IMR-90 (cell line): ENCODE data around the gene LELP1. TPM values are rescaled to one million over a fixed set of nuclear protein-coding genes. Genes with fewer than 3 reads are reported as not detected.

Source experiments
- ATAC-seq: fragments of 200-7000 bp; cut with Tn5 transposase; 2 replicates; pipeline ENCODE4 v1.9.1; 2020; ENCODE audit warnings: low read depth, mild to moderate bottlenecking, moderate library complexity
- BruUV-seq: library from RNA; stranded (reverse); fragments of 400-500 nt; replicated peaks from 2 replicates; lab custom pipeline; 2021; lab: Mats Ljungman, UMichigan
- CTCF ChIA-PET: fragments of 300-600 bp; formaldehyde crosslinking; extraction: SDS; loops from one replicate; lab custom pipeline; 2021; ENCODE audit warnings: antibody characterized with exemption; lab: Yijun Ruan, JAX
- POLR2A ChIA-PET: fragments of 300-600 bp; sonication (Branson Sonifier 250); formaldehyde crosslinking; loops from one replicate; lab custom pipeline; 2022; ENCODE audit warnings: antibody characterized with exemption; ENCODE audit not compliant: unreplicated experiment; lab: Charles Lee
- DNase-seq: peaks from one replicate; pipeline ENCODE4 v3.0.0; 2013
- H2AFZ ChIP-seq: replicated peaks from 2 replicates; pipeline ENCODE3; 2013; ENCODE audit warnings: low read length, mild to moderate bottlenecking; ENCODE audit not compliant: poor library complexity
- H2AK5ac ChIP-seq: 2 replicates; pipeline ENCODE4 v1.6.1; 2013; ENCODE audit warnings: low read depth, low read length, inconsistent platforms
- H2AK9ac ChIP-seq: replicated peaks from 2 replicates; pipeline ENCODE3; 2013; ENCODE audit warnings: mild to moderate bottlenecking, low read depth, low read length, moderate library complexity; ENCODE audit not compliant: poor library complexity
- H2BK120ac ChIP-seq: 2 replicates; pipeline ENCODE4 v1.6.1; 2013; ENCODE audit warnings: low read depth, low read length, inconsistent platforms
- H2BK15ac ChIP-seq: 3 replicates; pipeline ENCODE4 v1.6.1; 2013; ENCODE audit warnings: low read depth, low read length, inconsistent platforms
- H2BK20ac ChIP-seq: 2 replicates; pipeline ENCODE4 v1.6.1; 2013; ENCODE audit warnings: low read depth, mild to moderate bottlenecking, inconsistent platforms, low read length, moderate library complexity
- H2BK5ac ChIP-seq: 2 replicates; pipeline ENCODE4 v1.6.1; 2013; ENCODE audit warnings: mild to moderate bottlenecking, low read depth, low read length, inconsistent platforms; ENCODE audit not compliant: poor library complexity, severe bottlenecking
- H3K14ac ChIP-seq: replicated peaks from 2 replicates; pipeline ENCODE4 v1.6.1; 2013; ENCODE audit warnings: low read depth, low read length, inconsistent platforms
- H3K18ac ChIP-seq: 2 replicates; pipeline ENCODE4 v1.6.1; 2013; ENCODE audit warnings: low read depth, low read length, control low read depth
- H3K23ac ChIP-seq: 2 replicates; pipeline ENCODE4 v1.6.1; 2013; ENCODE audit warnings: low read depth, low read length, inconsistent platforms
- H3K27ac ChIP-seq: 2 replicates; pipeline ENCODE4 v1.5.1; 2013; ENCODE audit warnings: mild to moderate bottlenecking, control low read depth, low read length; ENCODE audit not compliant: insufficient read depth
- H3K27me3 ChIP-seq: 2 replicates; pipeline ENCODE4 v1.6.1; 2013; ENCODE audit warnings: low read length; ENCODE audit not compliant: control insufficient read depth, insufficient read depth
- H3K36me3 ChIP-seq: 2 replicates; pipeline ENCODE4 v1.6.1; 2013; ENCODE audit warnings: low read length, mixed read lengths; ENCODE audit not compliant: control insufficient read depth, insufficient read depth
- H3K4ac ChIP-seq: 2 replicates; pipeline ENCODE4 v1.6.1; 2013; ENCODE audit warnings: low read depth, low read length, inconsistent platforms
- H3K4me1 ChIP-seq: 2 replicates; pipeline ENCODE4 v1.6.1; 2013; ENCODE audit warnings: low read length, mixed read lengths; ENCODE audit not compliant: control insufficient read depth, insufficient read depth
- H3K4me2 ChIP-seq: 2 replicates; pipeline ENCODE4 v1.6.1; 2013; ENCODE audit warnings: low read depth, mild to moderate bottlenecking, control low read depth, low read length, moderate library complexity
- H3K4me3 ChIP-seq: 2 replicates; pipeline ENCODE4 v1.5.1; 2013; ENCODE audit warnings: low read depth, mild to moderate bottlenecking, control low read depth, low read length, moderate library complexity; ENCODE audit not compliant: insufficient read depth
- H3K56ac ChIP-seq: 2 replicates; pipeline ENCODE4 v1.6.1; 2013; ENCODE audit warnings: low read length, inconsistent platforms; ENCODE audit not compliant: insufficient read depth; ENCODE audit errors: extremely low read depth
- H3K79me1 ChIP-seq, 2 experiments: 2 replicates each; pipeline ENCODE4 v1.6.1; 2013; ENCODE audit warnings: low read length in 2 of 2, inconsistent platforms in 1 of 2, low read depth in 1 of 2
- H3K9ac ChIP-seq: 2 replicates; pipeline ENCODE4 v1.6.1; 2013; ENCODE audit warnings: low read depth, low read length, control low read depth
- H3K9me1 ChIP-seq: 2 replicates; pipeline ENCODE4 v1.6.1; 2013; ENCODE audit warnings: low read length, inconsistent platforms; ENCODE audit not compliant: insufficient read depth
- H3K9me3 ChIP-seq: 2 replicates; pipeline ENCODE4 v1.6.1; 2013; ENCODE audit warnings: low read length; ENCODE audit not compliant: control insufficient read depth, insufficient read depth
- H4K20me1 ChIP-seq: 2 replicates; pipeline ENCODE4 v1.6.1; 2013; ENCODE audit warnings: low read length, inconsistent platforms; ENCODE audit not compliant: insufficient read depth
- H4K5ac ChIP-seq: 2 replicates; pipeline ENCODE4 v1.6.1; 2013; ENCODE audit warnings: mild to moderate bottlenecking, low read depth, low read length, control low read depth
- H4K8ac ChIP-seq, 2 experiments: 2 replicates each; pipeline ENCODE4 v1.6.1; 2013; ENCODE audit warnings: low read depth in 2 of 2, low read length in 2 of 2, control low read depth in 1 of 2, inconsistent platforms in 1 of 2
- H4K91ac ChIP-seq: 2 replicates; pipeline ENCODE4 v1.6.1; 2013; ENCODE audit warnings: low read depth, low read length, inconsistent platforms; ENCODE audit not compliant: insufficient read depth
- BHLHE40 ChIP-seq: fragments of 150-350 bp; IDR thresholded peaks from 2 replicates; pipeline ENCODE4 v1.6.1; 2016; ENCODE audit warnings: mild to moderate bottlenecking, low read depth, low read length
- CEBPB ChIP-seq: IDR thresholded peaks from 2 replicates; pipeline ENCODE4 v1.6.1; 2012; ENCODE audit warnings: low read depth, low read length, improper control_type of control experiment
- CHD1 ChIP-seq: IDR thresholded peaks from 2 replicates; pipeline ENCODE4 v1.6.1; 2012; ENCODE audit warnings: low read depth, low read length, improper control_type of control experiment
- CTCF ChIP-seq: conservative IDR thresholded peaks from 2 replicates; pipeline ENCODE4 v1.5.1; 2012; ENCODE audit warnings: mild to moderate bottlenecking, low read depth, low read length, improper control_type of control experiment
- ELK1 ChIP-seq: fragments of 150-350 bp; IDR thresholded peaks from 2 replicates; pipeline ENCODE4 v1.6.1; 2016; ENCODE audit warnings: low read depth, mild to moderate bottlenecking, low read length, moderate library complexity, borderline replicate concordance
- FOS ChIP-seq: fragments of 150-350 bp; IDR thresholded peaks from 2 replicates; pipeline ENCODE4 v1.6.1; 2016; ENCODE audit warnings: low read depth, low read length
- MAFK ChIP-seq: IDR thresholded peaks from 2 replicates; pipeline ENCODE4 v1.6.1; 2012; ENCODE audit warnings: low read depth, low read length, improper control_type of control experiment
- MAZ ChIP-seq: IDR thresholded peaks from 2 replicates; pipeline ENCODE4 v1.6.1; 2012; ENCODE audit warnings: low read depth, mild to moderate bottlenecking, low read length, improper control_type of control experiment, moderate library complexity, borderline replicate concordance
- MXI1 ChIP-seq: IDR thresholded peaks from 2 replicates; pipeline ENCODE4 v1.6.1; 2012; ENCODE audit warnings: low read depth, mild to moderate bottlenecking, low read length, moderate library complexity, borderline replicate concordance
- NFE2L2 ChIP-seq: fragments of 150-350 bp; IDR thresholded peaks from 2 replicates; pipeline ENCODE4 v1.6.1; 2016; ENCODE audit warnings: low read depth, mild to moderate bottlenecking, low read length
- POLR2A ChIP-seq: IDR thresholded peaks from 2 replicates; pipeline ENCODE4 v1.6.1; 2012; ENCODE audit warnings: mild to moderate bottlenecking, low read depth, low read length
- RAD21 ChIP-seq: IDR thresholded peaks from 2 replicates; pipeline ENCODE4 v1.6.1; 2012; ENCODE audit warnings: low read length, improper control_type of control experiment
- RCOR1 ChIP-seq: IDR thresholded peaks from 2 replicates; pipeline ENCODE4 v1.6.1; 2012; ENCODE audit warnings: mild to moderate bottlenecking, low read length, improper control_type of control experiment; ENCODE audit not compliant: insufficient replicate concordance
- RFX5 ChIP-seq: IDR thresholded peaks from 2 replicates; pipeline ENCODE4 v1.8.0; 2012; ENCODE audit warnings: low read depth, mild to moderate bottlenecking, low read length, moderate library complexity
- SMC3 ChIP-seq: fragments of 150-350 bp; IDR thresholded peaks from 2 replicates; pipeline ENCODE4 v1.6.1; 2016; ENCODE audit warnings: low read depth, mild to moderate bottlenecking, antibody characterized with exemption, low read length, moderate library complexity
- USF2 ChIP-seq: fragments of 150-350 bp; IDR thresholded peaks from 2 replicates; pipeline ENCODE4 v1.6.1; 2017; ENCODE audit warnings: mild to moderate bottlenecking, antibody characterized with exemption, low read length, low read depth
- WGBS, 2 experiments: methylation state at CpG; one replicate each; pipeline versions ENCODE4 v1.1.5 to v1.1.7; 2013; ENCODE audit warnings: missing lambda C conversion rate in 2 of 2; ENCODE audit not compliant: insufficient read length in 1 of 2; ENCODE audit errors: extremely low coverage in 2 of 2; 5-methylcytosine and 5-hydroxymethylcytosine counted together
- dilution Hi-C: fragments of 300-500 bp; cut with HindIII; formaldehyde crosslinking; loops from one replicate; pipeline ENCODE4 v1.14.3; 2018; ENCODE audit warnings: low sequenced_read_pairs; ENCODE audit not compliant: unreplicated experiment
- in situ Hi-C: fragments of 300-500 bp; cut with MboI; formaldehyde crosslinking; loops from 3 replicates; pipeline ENCODE4 v1.14.3; 2019; ENCODE audit warnings: low sequenced_read_pairs, inconsistent platforms, mixed read lengths
- intact Hi-C: fragments of 100-400 bp; cut with micrococcal nuclease; formaldehyde crosslinking; loops from 2 replicates; pipeline ENCODE4 v1.10.0; 2022
- polyA plus RNA-seq, 3 experiments: library from polyadenylated mRNA; depleted of rRNA; stranded (reverse); fragments of >200 nt; gene quantifications; 2 replicates each; pipeline ENCODE4 v1.2.3, GENCODE V29; 2012; ENCODE audit warnings: low replicate concordance in 1 of 3
- total RNA-seq: library from RNA; depleted of rRNA; stranded (reverse); fragments of >200 nt; gene quantifications from 2 replicates; pipeline ENCODE4 v1.2.3, GENCODE V29; 2012

Gene LELP1
- total and polyA plus RNA-seq, 2 of the 4 experiments (the other 2 are of a cell fraction) = not detected

GRCh38 chr1:153192697-153193096 lies 10.5 kb upstream of the LELP1 start:
- Histone ChIP-seq H3K4me1 (no peaks in the 10 kb centered on the region), H3K56ac (no peak overlapping the region), H3K23ac (no peak overlapping the region), H2BK15ac (no peak overlapping the region), H3K4ac (no peak overlapping the region), H3K9ac (no peak overlapping the region), H3K36me3 (no peaks in the 10 kb centered on the region), H3K9me3 (no peaks in the 10 kb centered on the region), H2AK9ac (no peak overlapping the region), H2BK20ac (no peak overlapping the region), H2AK5ac (no peak overlapping the region), H4K5ac (no peak overlapping the region), H3K4me3 (no peak overlapping the region), H4K91ac (no peak overlapping the region), H3K4me2 (no peak overlapping the region), H3K27ac (no peak overlapping the region), H2BK120ac (no peak overlapping the region), H3K27me3 (no peaks in the 10 kb centered on the region), H2BK5ac (no peak overlapping the region), H3K14ac (no peak overlapping the region), H3K9me1 (no peaks in the 10 kb centered on the region), H2AFZ (no peak overlapping the region), H3K18ac (no peak overlapping the region), H4K8ac (no peak overlapping the region), H4K20me1 (no peaks in the 10 kb centered on the region), H3K79me1 (no peaks in the 10 kb centered on the region)
- dilution Hi-C loops = no loop called here
- no CpG with 5 or more reads among the region's 3 CpGs for WGBS, 2 experiments
- TF ChIP-seq FOS = no peak
- no peak for TF ChIP-seq POLR2A
- TF ChIP-seq CHD1 = no peak
- no peak for TF ChIP-seq RAD21
- no peak for TF ChIP-seq MXI1
- TF ChIP-seq RFX5 = no peak
- TF ChIP-seq CEBPB = no peak
- no peak for TF ChIP-seq MAZ
- TF ChIP-seq CTCF = no peak
- TF ChIP-seq MAFK = no peak
- TF ChIP-seq SMC3 = no peak
- TF ChIP-seq ELK1 = no peak
- no peak for TF ChIP-seq RCOR1
- no peak for TF ChIP-seq BHLHE40
- TF ChIP-seq NFE2L2 = no peak
- TF ChIP-seq USF2 = no peak
- no TSS peak for BruUV-seq
- CTCF ChIA-PET = no interaction called here
- no peak for DNase-seq
- in situ Hi-C loops = no loop called here
- no peak for ATAC-seq
- POLR2A ChIA-PET = no interaction called here
- intact Hi-C loops = no loop called here
